ENCODE measurements around the gene BSDC1.

BSDC1 gene

GRCh38 chr1:32431736-32432400, 37.6 kb upstream of the BSDC1 start:
- H2AFZ ChIP-seq (ENCODE audit: low read length) = no peak overlapping the region
- no peaks in the 10 kb centered on the region for H3K9me2 ChIP-seq (replicated peaks; ENCODE audit: low read depth, low read length)
- no peaks in the 10 kb centered on the region for H3K9me3 ChIP-seq (ENCODE audit: insufficient read depth, low read depth, low read length)
- no peak overlapping the region for H3K9ac ChIP-seq (ENCODE audit: low read depth, low read length, poor library complexity, severe bottlenecking)
- H3K27me3 ChIP-seq (ENCODE audit: insufficient read depth, low read length, poor library complexity, severe bottlenecking) = no peaks in the 10 kb centered on the region
- TF ChIP-seq CTCF (conservative IDR thresholded peaks at IDR 0.05; ENCODE audit: low read length) (no peak), EZH2phosphoT487 (IDR thresholded peaks at IDR 0.05; ENCODE audit: borderline replicate concordance) (no peak)
- no peaks in the 10 kb centered on the region for H3F3A ChIP-seq (ENCODE audit: low read depth)
- H3K36me3 ChIP-seq (ENCODE audit: insufficient read depth, low read length) = no peaks in the 10 kb centered on the region
- H3K4me3 ChIP-seq (ENCODE audit: low read length, poor library complexity, severe bottlenecking) = no peak overlapping the region
- no peaks in the 10 kb centered on the region for H3K4me1 ChIP-seq (ENCODE audit: insufficient read depth, low read length, poor library complexity, severe bottlenecking)
- H3K79me2 ChIP-seq (ENCODE audit: insufficient read depth, low read length) = no peaks in the 10 kb centered on the region
- no peaks in the 10 kb centered on the region for H4K20me1 ChIP-seq (ENCODE audit: insufficient read depth, low read length, poor library complexity, severe bottlenecking)
- no peak overlapping the region for H3K4me2 ChIP-seq (ENCODE audit: low read depth, low read length, poor library complexity, severe bottlenecking)

GRCh38 chr1:32427264-32427963, 33.2 kb upstream of the BSDC1 start:
- H2AFZ ChIP-seq (ENCODE audit: low read length) = no peak overlapping the region
- no peaks in the 10 kb centered on the region for H4K20me1 ChIP-seq (ENCODE audit: insufficient read depth, low read length, poor library complexity, severe bottlenecking)
- no peaks in the 10 kb centered on the region for H3K9me2 ChIP-seq (replicated peaks; ENCODE audit: low read depth, low read length)
- no peaks in the 10 kb centered on the region for H3K4me1 ChIP-seq (ENCODE audit: insufficient read depth, low read length, poor library complexity, severe bottlenecking)
- no peaks in the 10 kb centered on the region for H3K9me3 ChIP-seq (ENCODE audit: insufficient read depth, low read depth, low read length)
- H3K4me3 ChIP-seq (ENCODE audit: low read length, poor library complexity, severe bottlenecking) = no peak overlapping the region
- no peaks in the 10 kb centered on the region for H3K79me2 ChIP-seq (ENCODE audit: insufficient read depth, low read length)
- no peak overlapping the region for H3K9ac ChIP-seq (ENCODE audit: low read depth, low read length, poor library complexity, severe bottlenecking)
- no peaks in the 10 kb centered on the region for H3K36me3 ChIP-seq (ENCODE audit: insufficient read depth, low read length)
- no peaks in the 10 kb centered on the region for H3F3A ChIP-seq (ENCODE audit: low read depth)
- H3K27me3 ChIP-seq (ENCODE audit: insufficient read depth, low read length, poor library complexity, severe bottlenecking) = no peaks in the 10 kb centered on the region
- no peak for TF ChIP-seq CTCF (conservative IDR thresholded peaks at IDR 0.05; ENCODE audit: low read length)
- no peak for TF ChIP-seq EZH2phosphoT487 (IDR thresholded peaks at IDR 0.05; ENCODE audit: borderline replicate concordance)
- H3K4me2 ChIP-seq (ENCODE audit: low read depth, low read length, poor library complexity, severe bottlenecking) = no peak overlapping the region

- H3K36me3 ChIP-seq (ENCODE audit: insufficient read depth, low read length) = no peaks in the 10 kb centered on the region
- no peaks in the 10 kb centered on the region for H3K79me2 ChIP-seq (ENCODE audit: insufficient read depth, low read length)
- no peak overlapping the region for H3K4me2 ChIP-seq (ENCODE audit: low read depth, low read length, poor library complexity, severe bottlenecking)
- H3K9me2 ChIP-seq (replicated peaks; ENCODE audit: low read depth, low read length) = no peaks in the 10 kb centered on the region
- no peaks in the 10 kb centered on the region for H3K4me1 ChIP-seq (ENCODE audit: insufficient read depth, low read length, poor library complexity, severe bottlenecking)
- H2AFZ ChIP-seq (ENCODE audit: low read length) = no peak overlapping the region
- no peaks in the 10 kb centered on the region for H4K20me1 ChIP-seq (ENCODE audit: insufficient read depth, low read length, poor library complexity, severe bottlenecking)
- H3F3A ChIP-seq (ENCODE audit: low read depth) = no peaks in the 10 kb centered on the region
- H3K9ac ChIP-seq (ENCODE audit: low read depth, low read length, poor library complexity, severe bottlenecking) = no peak overlapping the region
- no peaks in the 10 kb centered on the region for H3K9me3 ChIP-seq (ENCODE audit: insufficient read depth, low read depth, low read length)
- TF ChIP-seq EZH2phosphoT487 (IDR thresholded peaks at IDR 0.05; ENCODE audit: borderline replicate concordance) (no peak), CTCF (conservative IDR thresholded peaks at IDR 0.05; ENCODE audit: low read length) (no peak)
- H3K27me3 ChIP-seq (ENCODE audit: insufficient read depth, low read length, poor library complexity, severe bottlenecking) = no peaks in the 10 kb centered on the region
- no peak overlapping the region for H3K4me3 ChIP-seq (ENCODE audit: low read length, poor library complexity, severe bottlenecking)
Observed at GRCh38 chr1:32426489-32427255, 32.4 kb upstream of the BSDC1 start.

Data from Loucy (cell line).